Parathyroid adenoma (tissue), 2 donors: ENCODE results near the gene NR3C2.

Source experiments
- H2AFZ ChIP-seq: fragments of 300-600 bp; sonication (generic); one replicate; pipeline ENCODE4 v1.7.0; 2017; ENCODE audit warnings: antibody characterized with exemption, mild to moderate bottlenecking
- H3K27ac ChIP-seq: fragments of 300-600 bp; sonication (generic); one replicate; pipeline ENCODE4 v1.7.0; 2017
- H3K27me3 ChIP-seq: fragments of 300-600 bp; sonication (generic); one replicate; pipeline ENCODE4 v1.7.0; 2017; ENCODE audit warnings: low read length; ENCODE audit not compliant: control insufficient read depth, insufficient read depth
- H3K36me3 ChIP-seq: fragments of 300-600 bp; sonication (generic); one replicate; pipeline ENCODE4 v1.7.0; 2017; ENCODE audit warnings: low read length; ENCODE audit not compliant: control insufficient read depth, insufficient read depth
- H3K4me1 ChIP-seq: fragments of 300-600 bp; sonication (generic); one replicate; pipeline ENCODE4 v1.7.0; 2017; ENCODE audit warnings: control low read depth
- H3K4me2 ChIP-seq: fragments of 300-600 bp; sonication (generic); one replicate; pipeline ENCODE4 v1.7.0; 2017; ENCODE audit warnings: low read length
- H3K4me3 ChIP-seq: fragments of 300-600 bp; sonication (generic); one replicate; pipeline ENCODE4 v1.7.0; 2017; ENCODE audit warnings: low read depth, low read length
- H3K79me2 ChIP-seq: fragments of 300-600 bp; sonication (generic); one replicate; pipeline ENCODE4 v1.7.0; 2017; ENCODE audit warnings: control low read depth
- H3K9ac ChIP-seq: fragments of 300-600 bp; sonication (generic); one replicate; pipeline ENCODE4 v1.7.0; 2017; ENCODE audit warnings: mild to moderate bottlenecking
- H3K9me3 ChIP-seq: fragments of 300-600 bp; sonication (generic); one replicate; pipeline ENCODE4 v1.7.0; 2017; ENCODE audit warnings: low read length; ENCODE audit not compliant: control insufficient read depth
- TF ChIP-seq, protein P1 (sequence below): fragments of 300-600 bp; sonication (generic); IDR thresholded peaks from one replicate; pipeline ENCODE4 v1.7.0; 2017; ENCODE audit warnings: antibody characterized with exemption, mild to moderate bottlenecking
- donor health status: primary hyperparathyroidism.

NR3C2 gene

DNA sequence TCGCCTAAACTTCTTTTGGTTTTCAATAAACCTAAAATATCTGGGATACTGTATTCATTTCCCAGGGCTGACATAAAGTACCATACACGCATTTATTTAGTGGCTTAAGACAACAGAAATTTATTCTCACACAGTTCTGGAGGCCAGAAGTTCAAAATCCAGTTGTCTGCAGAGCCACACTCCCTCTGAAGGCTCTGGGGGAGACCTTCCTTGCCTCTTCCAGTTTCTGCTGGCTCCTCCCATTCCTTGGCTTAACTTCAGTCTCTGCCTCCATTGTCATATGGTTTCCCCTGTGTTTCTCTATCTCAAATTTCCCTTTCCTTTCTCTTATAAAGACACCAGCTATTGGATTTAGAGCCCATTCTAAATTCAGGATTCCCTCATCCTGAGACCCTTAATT lies 44.4 kb downstream of the NR3C2 start:
- no peaks in the 10 kb centered on the region for H3K4me1 ChIP-seq
- TF ChIP-seq, protein P1, sequence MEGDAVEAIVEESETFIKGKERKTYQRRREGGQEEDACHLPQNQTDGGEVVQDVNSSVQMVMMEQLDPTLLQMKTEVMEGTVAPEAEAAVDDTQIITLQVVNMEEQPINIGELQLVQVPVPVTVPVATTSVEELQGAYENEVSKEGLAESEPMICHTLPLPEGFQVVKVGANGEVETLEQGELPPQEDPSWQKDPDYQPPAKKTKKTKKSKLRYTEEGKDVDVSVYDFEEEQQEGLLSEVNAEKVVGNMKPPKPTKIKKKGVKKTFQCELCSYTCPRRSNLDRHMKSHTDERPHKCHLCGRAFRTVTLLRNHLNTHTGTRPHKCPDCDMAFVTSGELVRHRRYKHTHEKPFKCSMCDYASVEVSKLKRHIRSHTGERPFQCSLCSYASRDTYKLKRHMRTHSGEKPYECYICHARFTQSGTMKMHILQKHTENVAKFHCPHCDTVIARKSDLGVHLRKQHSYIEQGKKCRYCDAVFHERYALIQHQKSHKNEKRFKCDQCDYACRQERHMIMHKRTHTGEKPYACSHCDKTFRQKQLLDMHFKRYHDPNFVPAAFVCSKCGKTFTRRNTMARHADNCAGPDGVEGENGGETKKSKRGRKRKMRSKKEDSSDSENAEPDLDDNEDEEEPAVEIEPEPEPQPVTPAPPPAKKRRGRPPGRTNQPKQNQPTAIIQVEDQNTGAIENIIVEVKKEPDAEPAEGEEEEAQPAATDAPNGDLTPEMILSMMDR = no peak
- no peak overlapping the region for H3K27ac ChIP-seq
- no peaks in the 10 kb centered on the region for H3K36me3 ChIP-seq
- H2AFZ ChIP-seq = no peak overlapping the region
- no peaks in the 10 kb centered on the region for H3K27me3 ChIP-seq
- H3K9ac ChIP-seq = no peak overlapping the region
- H3K79me2 ChIP-seq = peaks cover 18% of the 10 kb centered on the region
- no peak overlapping the region for H3K4me2 ChIP-seq
- no peak overlapping the region for H3K4me3 ChIP-seq
- H3K9me3 ChIP-seq = no peaks in the 10 kb centered on the region

DNA sequence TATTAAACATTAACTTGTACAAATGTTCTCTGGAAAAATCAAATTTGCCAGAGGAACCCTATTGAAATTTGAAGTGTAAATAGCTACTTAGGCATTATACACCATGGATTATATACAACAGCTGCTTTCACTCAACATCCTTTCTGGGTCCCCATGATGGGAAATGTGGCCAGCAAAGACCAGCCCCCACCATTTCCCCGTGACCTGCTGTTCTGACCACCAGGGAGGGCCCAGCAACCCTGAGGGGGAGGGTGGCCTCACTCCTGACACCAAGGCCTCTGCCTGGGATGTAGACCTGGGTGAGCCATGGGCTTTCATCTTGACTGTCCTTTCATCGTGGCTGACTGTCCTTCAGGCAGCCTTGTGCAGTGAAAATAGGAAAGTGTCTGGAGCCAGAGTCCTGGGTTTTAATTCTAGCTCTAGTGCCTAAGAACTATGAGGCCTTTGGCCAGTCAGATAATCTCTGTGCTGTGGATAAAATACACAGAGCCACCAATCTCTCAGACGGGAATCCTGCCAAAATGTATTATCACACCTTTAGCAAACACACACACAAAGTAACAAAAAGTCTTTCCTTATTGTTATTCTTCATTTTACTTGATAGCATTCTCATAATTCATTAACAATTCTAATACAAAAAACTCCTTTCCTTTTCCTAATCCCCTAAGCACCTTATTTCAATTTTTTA lies 45.1 kb downstream of the NR3C2 start:
- H3K27ac ChIP-seq = no peak overlapping the region

DNA sequence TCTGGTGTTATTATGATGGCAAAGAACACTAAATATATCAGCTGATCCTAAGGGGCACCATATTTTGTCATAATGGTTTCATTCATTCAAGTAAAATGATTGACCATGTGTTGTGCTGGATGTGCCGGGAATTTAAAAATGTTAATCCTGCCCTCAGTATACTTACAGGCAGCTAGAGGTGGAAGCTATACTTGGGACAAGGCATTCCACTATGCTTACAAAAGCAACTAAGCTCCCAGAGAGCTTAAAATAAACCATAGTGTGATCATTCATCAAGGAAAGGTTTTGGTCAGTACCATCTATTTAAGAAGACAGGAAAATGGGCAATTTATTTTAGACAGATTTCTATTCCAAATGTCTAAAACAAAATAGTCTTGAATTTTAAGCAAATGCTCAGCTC lies 46.4 kb downstream of the NR3C2 start:
- TF ChIP-seq, protein P1 = no peak
- H3K27me3 ChIP-seq = no peaks in the 10 kb centered on the region
- H3K79me2 ChIP-seq = peaks cover 11% of the 10 kb centered on the region
- H3K4me1 ChIP-seq = no peaks in the 10 kb centered on the region
- no peak overlapping the region for H3K27ac ChIP-seq
- H3K4me2 ChIP-seq = no peak overlapping the region
- no peaks in the 10 kb centered on the region for H3K9me3 ChIP-seq
- no peaks in the 10 kb centered on the region for H3K36me3 ChIP-seq
- no peak overlapping the region for H3K4me3 ChIP-seq
- no peak overlapping the region for H2AFZ ChIP-seq
- H3K9ac ChIP-seq = no peak overlapping the region

More for the DNA sequence above, 45.1 kb downstream of the NR3C2 start:
- Histone ChIP-seq H3K27me3 (no peaks in the 10 kb centered on the region), H3K36me3 (no peaks in the 10 kb centered on the region), H3K9me3 (no peaks in the 10 kb centered on the region), H3K79me2 (peaks cover 18% of the 10 kb centered on the region), H2AFZ (no peak overlapping the region), H3K9ac (no peak overlapping the region), H3K4me2 (no peak overlapping the region), H3K4me3 (no peak overlapping the region), H3K4me1 (no peaks in the 10 kb centered on the region)
- TF ChIP-seq, protein P1 = no peak

DNA sequence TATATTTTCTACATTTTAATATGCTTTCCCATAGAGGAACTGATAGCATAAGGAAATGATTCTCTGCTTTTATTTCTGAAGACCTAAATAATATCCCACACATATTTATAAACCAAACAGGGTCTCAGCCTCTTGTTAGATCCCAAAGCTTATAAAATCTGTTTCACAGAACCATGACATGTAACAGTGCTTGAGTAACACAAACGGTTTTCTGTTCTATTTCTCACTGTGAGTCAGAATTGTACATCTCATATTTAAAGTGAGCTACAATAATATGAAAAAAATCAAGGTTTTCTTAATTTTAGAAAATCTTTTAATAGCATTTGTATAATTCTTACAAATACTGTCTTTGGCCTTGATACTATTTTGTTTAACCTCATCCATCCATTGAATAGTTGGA lies 51.2 kb downstream of the NR3C2 start:
- Histone ChIP-seq H3K4me1 (no peaks in the 10 kb centered on the region), H3K27ac (no peak overlapping the region), H3K4me3 (no peak overlapping the region), H3K9me3 (no peaks in the 10 kb centered on the region), H2AFZ (no peak overlapping the region), H3K36me3 (no peaks in the 10 kb centered on the region), H3K9ac (no peak overlapping the region), H3K27me3 (no peaks in the 10 kb centered on the region), H3K79me2 (peaks cover 6% of the 10 kb centered on the region), H3K4me2 (no peak overlapping the region)
- TF ChIP-seq, protein P1 = no peak

DNA sequence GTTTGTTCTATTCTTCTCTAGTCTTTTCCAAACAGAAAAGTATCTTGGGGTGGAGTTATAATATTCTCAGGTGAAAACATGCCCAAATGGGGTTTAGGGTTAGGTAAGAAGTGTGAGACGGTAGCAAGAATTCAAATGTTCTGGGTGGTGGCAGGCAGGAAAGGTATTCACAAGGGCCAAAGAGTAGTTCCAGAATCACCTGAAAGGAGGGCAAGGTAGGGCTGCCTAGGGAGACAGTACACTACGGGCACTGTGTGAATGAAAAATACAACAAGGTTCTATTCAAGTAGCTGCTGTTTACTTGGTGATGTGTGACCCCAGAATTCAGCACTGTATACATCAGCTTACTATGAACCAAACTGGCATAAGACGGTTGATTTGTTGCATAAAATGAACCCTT lies 51.9 kb downstream of the NR3C2 start:
- H3K4me3 ChIP-seq = no peak overlapping the region
- no peak overlapping the region for H3K27ac ChIP-seq
- H3K4me1 ChIP-seq = no peaks in the 10 kb centered on the region
- no peak overlapping the region for H3K4me2 ChIP-seq
- H3K9me3 ChIP-seq = no peaks in the 10 kb centered on the region
- no peaks in the 10 kb centered on the region for H3K36me3 ChIP-seq
- peaks cover 3% of the 10 kb centered on the region for H3K79me2 ChIP-seq
- H2AFZ ChIP-seq = no peak overlapping the region
- no peaks in the 10 kb centered on the region for H3K27me3 ChIP-seq
- H3K9ac ChIP-seq = no peak overlapping the region
- TF ChIP-seq, protein P1 = no peak
